NCI-H2171 treated with DMSO at 0.1 percent for 48 hours (cell line): ENCODE data around the gene CDK17.

Experiments
- DNase-seq: peaks from one replicate; lab custom pipeline; 2025; lab: John Stamatoyannopoulos, UW

CDK17 gene

DNA sequence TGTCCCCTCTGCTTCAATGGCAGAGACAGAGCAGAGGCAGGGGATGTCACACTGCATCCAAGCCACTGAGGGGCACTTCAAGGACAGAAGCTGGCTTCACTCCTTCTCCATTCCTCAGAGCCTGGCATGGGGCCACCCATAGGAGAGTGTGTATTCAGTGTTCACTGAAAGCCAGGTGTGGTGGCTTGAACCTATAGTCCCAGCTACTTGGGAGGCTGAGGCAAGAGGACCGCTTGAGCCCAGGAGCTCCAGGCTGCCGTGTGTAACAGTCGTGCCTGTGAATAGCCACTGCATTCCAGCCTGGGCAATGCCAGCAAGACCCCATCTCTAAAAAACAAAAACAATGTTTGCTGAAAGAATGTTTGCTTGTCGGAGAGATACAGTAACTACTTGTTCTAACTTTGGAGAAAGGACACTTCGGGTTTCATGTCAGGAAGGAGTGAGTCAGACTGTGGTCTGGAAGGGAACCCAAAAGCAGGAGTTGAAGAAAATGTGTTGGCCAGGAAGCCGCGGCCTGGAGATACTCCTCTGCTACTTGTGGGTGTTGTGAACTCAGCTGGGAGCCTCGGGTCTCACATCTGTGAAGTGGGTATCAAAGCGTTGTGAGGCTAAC, 162.7 kb downstream of the CDK17 start:
- no peak for DNase-seq

DNA sequence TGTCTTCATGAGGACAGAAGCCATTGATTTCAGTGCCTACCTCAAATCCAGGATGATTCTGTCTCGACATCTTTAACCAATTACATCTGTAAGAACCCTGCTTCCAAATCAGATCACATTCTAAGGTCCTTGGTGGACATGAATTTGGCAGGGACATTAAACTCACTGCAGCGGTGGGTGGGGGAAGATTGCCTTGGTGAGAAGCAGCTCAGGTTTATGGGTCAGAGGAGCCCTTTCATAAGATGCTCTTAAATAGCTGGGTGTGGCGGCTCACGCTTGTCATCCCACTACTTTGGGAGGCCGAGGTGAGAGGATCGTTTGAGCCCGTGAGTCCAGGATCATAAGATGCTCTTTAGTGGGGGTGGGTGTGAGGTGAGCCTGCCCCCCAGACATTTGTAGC, 163.2 kb downstream of the CDK17 start:
- DNase-seq, result no peak

DNA sequence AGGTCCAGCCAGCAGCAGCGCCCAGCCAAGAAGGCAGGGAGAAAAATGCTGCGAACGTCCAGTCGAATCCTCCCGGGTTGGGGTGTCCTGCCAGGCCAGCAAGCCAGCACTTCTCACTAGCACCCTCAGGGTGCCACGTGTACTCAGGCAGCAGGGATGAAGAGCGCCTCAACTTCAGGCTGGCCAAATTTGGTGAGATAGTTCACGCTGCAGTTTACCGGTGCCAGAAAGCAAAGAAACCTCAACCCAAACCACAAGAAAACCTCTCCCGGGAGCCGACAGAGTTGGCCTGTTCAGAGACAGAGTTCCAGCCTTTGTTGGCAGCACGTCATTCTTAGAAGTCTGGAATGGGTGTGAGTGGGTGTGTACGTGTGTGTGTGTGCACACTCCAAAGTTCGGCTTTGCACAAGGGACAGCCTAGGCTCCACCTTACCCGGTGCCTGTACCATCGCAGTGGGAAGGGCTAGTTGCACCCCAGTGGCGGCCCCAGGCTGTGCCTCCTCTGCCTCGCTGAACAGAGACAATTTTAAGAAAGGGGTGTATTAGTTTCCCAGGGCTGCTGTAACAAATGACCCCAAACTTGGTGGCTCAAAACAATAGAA, 163.9 kb downstream of the CDK17 start:
- no peak for DNase-seq

DNA sequence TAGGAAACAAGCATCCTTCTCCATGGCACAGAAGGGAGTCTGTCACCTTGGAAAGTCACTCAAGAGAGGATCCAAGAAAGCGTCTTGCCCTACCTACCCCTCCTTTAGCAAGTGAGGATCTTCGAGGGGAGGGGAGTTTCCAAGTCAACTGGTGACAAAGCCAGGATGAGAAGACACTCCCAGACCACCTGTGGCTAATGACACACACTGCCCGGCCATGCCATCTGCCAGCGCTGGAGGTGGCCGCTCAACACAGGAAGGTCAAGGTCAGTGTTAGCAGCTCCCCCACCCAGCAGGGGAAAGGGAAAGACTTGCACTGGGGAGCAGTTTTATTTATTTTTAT, 164.8 kb downstream of the CDK17 start:
- peak; percentile 22 for DNase-seq

DNA sequence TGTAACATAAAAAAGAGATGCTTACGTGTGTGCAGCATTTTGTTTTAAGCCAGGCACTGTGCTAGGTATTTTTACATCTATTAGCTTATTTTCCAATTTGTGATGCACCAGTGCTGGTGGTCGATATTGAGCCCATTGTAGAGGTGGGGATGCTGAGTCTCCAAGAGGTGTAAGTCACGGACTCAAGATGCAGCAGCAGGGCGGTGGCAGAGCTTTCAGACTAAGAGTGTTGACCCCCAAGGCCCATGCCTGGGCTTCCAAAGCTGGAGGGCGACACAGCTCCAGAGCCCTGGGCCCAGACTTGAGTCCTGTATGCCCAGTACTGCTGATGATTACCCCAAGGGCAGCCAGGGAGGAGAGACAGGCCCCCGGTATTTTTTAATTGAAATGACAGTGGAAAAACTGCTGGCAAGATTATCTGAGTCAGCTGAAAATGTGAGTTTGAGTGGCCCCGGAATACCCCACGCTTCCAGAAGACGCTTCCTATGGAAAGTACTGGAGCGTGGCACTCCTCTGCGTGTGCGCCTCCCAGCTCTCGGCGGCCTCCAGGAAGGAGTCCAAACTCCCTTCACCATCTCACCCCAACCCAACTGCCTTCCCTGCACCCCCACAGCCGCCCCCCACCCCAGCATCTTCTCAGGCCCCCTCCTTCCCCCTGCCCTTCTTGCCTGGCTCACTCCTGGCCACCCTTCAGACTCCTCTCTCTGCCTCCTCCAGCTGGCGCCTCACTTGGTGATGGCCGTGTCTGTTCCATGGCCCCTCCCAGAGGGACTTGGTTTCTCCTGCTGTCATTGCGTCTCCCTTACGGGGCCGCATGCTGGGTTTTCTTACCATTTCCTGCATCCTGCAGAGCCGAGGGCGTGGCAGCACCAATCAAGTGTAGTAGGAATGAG, 165.4 kb downstream of the CDK17 start:
- DNase-seq, result no peak

DNA sequence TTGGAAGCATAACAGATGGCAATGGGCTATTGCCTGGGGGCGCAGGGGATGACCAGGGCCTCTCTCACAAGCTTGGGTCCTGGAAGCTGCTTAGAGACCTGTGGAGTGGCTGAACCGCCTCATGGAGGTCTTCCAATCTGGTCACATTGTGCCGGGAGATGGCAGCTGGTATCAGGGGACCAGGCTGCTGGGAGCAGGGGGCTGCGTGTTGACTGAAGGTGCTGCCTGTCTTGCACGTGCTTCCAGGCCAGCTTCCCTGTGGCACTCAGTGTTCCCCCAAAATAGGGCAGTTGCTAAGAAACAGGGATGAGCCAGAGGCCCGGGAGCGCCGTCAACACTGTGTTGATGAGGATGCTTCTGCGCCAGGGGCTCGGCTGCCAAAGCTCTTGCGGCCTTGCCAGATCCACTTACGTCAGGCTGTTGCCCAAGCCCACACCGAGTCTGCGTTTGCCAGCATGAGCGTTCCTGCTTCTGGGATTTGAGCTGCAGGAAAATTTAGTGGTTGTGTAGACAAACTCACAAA, 166.2 kb downstream of the CDK17 start:
- DNase-seq, result peak; percentile 10

DNA sequence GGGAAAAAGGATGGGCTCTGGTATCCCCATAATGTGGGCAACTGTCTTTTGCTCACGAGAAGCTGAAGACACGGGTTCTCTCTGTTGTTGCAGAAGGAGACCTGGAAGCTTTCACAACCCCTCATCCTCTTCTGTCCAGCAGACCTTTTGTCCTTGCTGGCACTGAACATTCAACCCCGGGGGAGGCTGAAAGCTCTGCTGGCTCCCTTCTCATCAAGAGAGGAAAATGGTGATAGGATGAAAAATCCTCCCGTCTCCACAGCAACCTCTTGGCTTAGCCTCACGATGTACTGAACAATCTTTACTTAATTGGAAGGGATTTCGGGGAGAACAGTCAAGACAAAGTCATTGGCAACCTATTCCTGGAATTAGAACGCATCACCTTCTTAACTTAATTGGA, 167.1 kb downstream of the CDK17 start:
- no peak for DNase-seq

DNA sequence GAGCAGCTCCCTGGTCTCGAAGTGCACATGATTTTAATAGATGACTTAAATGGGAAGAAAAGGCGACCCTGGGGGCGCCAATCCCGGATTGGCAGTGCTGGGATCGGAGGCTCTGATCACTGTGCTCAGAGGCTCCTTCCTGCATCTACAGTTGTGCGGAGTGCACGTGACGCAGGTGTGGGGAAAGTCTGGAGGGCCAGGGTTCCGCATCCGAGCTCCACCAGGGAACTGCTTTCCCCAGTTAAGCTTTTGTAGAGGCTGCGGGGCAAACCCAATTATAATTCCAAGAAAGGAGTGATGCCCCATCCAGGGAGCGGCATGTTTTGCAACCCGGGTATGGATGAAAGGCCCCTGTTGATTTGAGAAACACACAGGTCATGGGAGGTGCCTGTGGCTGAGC, 169.6 kb downstream of the CDK17 start:
- DNase-seq, result no peak

DNA sequence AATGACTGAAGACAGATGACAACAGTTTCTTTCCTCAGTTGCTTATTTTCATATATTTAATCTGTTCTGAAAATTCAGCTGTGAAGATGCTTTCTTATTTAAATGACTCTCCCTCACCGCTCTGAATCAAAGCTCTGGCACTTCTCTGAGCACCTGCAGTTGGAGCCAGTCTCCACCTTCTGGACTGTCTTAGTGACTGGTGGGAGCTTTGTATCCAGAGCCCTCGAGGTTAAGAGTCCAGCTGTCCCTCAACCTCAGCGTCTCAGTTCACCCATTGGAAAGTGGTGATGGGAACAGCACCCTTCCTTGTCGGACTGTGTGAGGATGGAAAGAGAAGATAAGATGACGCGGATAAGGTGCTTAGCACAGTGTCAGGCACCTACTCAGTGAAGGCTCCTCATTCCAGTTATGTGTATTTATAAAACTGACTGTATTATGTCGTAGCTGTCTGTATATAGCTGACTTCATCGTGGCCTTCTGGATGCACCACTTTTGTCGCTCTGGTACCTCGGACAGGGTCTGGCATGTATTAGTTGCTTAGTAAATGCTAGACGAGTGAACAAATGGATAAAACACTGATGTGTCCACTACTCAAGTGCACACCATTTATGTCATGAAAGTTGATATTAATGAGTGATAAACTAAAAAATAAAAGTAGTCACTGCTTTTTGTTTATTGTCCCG, 171.5 kb downstream of the CDK17 start:
- DNase-seq, result no peak
